ENCODE measurements around the gene TMED8.

The TMED8 gene

GRCh38 chr14:77313371-77313770, 63.5 kb downstream of the TMED8 start:
- Histone ChIP-seq H3K9me3 (ENCODE audit: control insufficient read depth, insufficient read depth, low read depth, low read length) (no peaks in the 10 kb centered on the region), H3K4me1 (ENCODE audit: control insufficient read depth, insufficient read depth, low read length) (peaks cover 23% of the 10 kb centered on the region), H3K27ac (ENCODE audit: extremely low read depth, low read depth, low read length) (no peak overlapping the region), H3K36me3 (ENCODE audit: control insufficient read depth in 2 of 2, insufficient read depth in 1 of 2, low read length in 2 of 2) (no peaks in the 10 kb centered on the region), H3K4me3 (ENCODE audit: low read depth, low read length) (no peak overlapping the region)
- POLR2A ChIA-PET, result interaction anchor here (0.6 to 1.0 kb wide), 2 partner anchors 10 to 281 kb away, joined by 4 to 7 read pairs; no protein-coding TSS in a partner anchor
- 0 out of 2 replicates have a peak, but pooled peaks have one; percentile 19 for TF ChIP-seq GLIS1 (tag by site-specific recombination; IDR thresholded peaks at IDR 0.05)
- TF ChIP-seq MEIS1 (CRISPR knock-in tag; IDR thresholded peaks at IDR 0.05; ENCODE audit: borderline replicate concordance), result no peak
- CTCF ChIA-PET, result interaction anchor here (1.4 to 6.8 kb wide), 3 partner anchors 11 to 161 kb away, joined by 6 to 293 read pairs (median 6); no protein-coding TSS in a partner anchor

- ChIA-PET CTCF (interaction anchor here (6.8 kb wide), 1 partner anchor 8 kb away, joined by 293 read pairs; no protein-coding TSS in a partner anchor), POLR2A (interaction anchor here (1.4 kb wide), 1 partner anchor 8 kb away, joined by 4 read pairs; no protein-coding TSS in a partner anchor)
- H3K9me3 ChIP-seq (ENCODE audit: control insufficient read depth, insufficient read depth, low read depth, low read length), result no peaks in the 10 kb centered on the region
Observed at GRCh38 chr14:77311217-77311616, 65.7 kb downstream of the TMED8 start.

GRCh38 chr14:77310026-77310425, 66.9 kb downstream of the TMED8 start:
- H3K36me3 ChIP-seq (ENCODE audit: control insufficient read depth in 2 of 2, insufficient read depth in 1 of 2, low read length in 2 of 2), result peaks cover 0 to 10% of the 10 kb centered on the region in 2 experiments; a peak in 1 of 3 replicates
- H3K9me3 ChIP-seq (ENCODE audit: control insufficient read depth, insufficient read depth, low read depth, low read length), result no peaks in the 10 kb centered on the region
- no peak overlapping the region for H3K27ac ChIP-seq (ENCODE audit: extremely low read depth, low read depth, low read length)
- no peak overlapping the region for H3K4me3 ChIP-seq (ENCODE audit: low read depth, low read length)
- TF ChIP-seq ZNF658 (tag by site-specific recombination; IDR thresholded peaks at IDR 0.05) (no peak), ZNF24 (tag by site-specific recombination; IDR thresholded peaks at IDR 0.05) (no peak), ZNF239 (tag by site-specific recombination; IDR thresholded peaks at IDR 0.05) (no peak), ZBTB49 (tag by site-specific recombination; IDR thresholded peaks at IDR 0.05; ENCODE audit: low read depth) (no peak), ZNF211 (tag by site-specific recombination; IDR thresholded peaks at IDR 0.05; ENCODE audit: low read depth) (no peak), PRDM1 (tag by site-specific recombination; IDR thresholded peaks at IDR 0.05) (no peak), ZNF121 (tag by site-specific recombination; IDR thresholded peaks at IDR 0.05) (no peak), ZNF558 (tag by site-specific recombination; IDR thresholded peaks at IDR 0.05) (no peak), ZNF202 (tag by site-specific recombination; IDR thresholded peaks at IDR 0.05; ENCODE audit: borderline replicate concordance) (no peak), ZNF596 (tag by site-specific recombination; IDR thresholded peaks at IDR 0.05) (no peak), ZNF621 (tag by site-specific recombination; IDR thresholded peaks at IDR 0.05) (no peak), ZNF785 (tag by site-specific recombination; IDR thresholded peaks at IDR 0.05) (no peak), ZEB2 (tag by site-specific recombination; IDR thresholded peaks at IDR 0.05) (no peak)
- TF ChIP-seq, protein P1, sequence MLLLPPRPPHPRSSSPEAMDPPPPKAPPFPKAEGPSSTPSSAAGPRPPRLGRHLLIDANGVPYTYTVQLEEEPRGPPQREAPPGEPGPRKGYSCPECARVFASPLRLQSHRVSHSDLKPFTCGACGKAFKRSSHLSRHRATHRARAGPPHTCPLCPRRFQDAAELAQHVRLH (tag by site-specific recombination; IDR thresholded peaks at IDR 0.05), result no peak
- TF ChIP-seq, protein P2, sequence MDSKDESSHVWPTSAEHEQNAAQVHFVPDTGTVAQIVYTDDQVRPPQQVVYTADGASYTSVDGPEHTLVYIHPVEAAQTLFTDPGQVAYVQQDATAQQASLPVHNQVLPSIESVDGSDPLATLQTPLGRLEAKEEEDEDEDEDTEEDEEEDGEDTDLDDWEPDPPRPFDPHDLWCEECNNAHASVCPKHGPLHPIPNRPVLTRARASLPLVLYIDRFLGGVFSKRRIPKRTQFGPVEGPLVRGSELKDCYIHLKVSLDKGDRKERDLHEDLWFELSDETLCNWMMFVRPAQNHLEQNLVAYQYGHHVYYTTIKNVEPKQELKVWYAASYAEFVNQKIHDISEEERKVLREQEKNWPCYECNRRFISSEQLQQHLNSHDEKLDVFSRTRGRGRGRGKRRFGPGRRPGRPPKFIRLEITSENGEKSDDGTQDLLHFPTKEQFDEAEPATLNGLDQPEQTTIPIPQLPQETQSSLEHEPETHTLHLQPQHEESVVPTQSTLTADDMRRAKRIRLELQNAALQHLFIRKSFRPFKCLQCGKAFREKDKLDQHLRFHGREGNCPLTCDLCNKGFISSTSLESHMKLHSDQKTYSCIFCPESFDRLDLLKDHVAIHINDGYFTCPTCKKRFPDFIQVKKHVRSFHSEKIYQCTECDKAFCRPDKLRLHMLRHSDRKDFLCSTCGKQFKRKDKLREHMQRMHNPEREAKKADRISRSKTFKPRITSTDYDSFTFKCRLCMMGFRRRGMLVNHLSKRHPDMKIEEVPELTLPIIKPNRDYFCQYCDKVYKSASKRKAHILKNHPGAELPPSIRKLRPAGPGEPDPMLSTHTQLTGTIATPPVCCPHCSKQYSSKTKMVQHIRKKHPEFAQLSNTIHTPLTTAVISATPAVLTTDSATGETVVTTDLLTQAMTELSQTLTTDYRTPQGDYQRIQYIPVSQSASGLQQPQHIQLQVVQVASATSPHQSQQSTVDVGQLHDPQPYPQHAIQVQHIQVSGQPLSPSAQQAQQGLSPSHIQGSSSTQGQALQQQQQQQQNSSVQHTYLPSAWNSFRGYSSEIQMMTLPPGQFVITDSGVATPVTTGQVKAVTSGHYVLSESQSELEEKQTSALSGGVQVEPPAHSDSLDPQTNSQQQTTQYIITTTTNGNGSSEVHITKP (tag by site-specific recombination; IDR thresholded peaks at IDR 0.05), result no peak
- ChIA-PET CTCF (interaction anchor here (0.6 to 1.3 kb wide), 3 partner anchors 9 to 726 kb away, joined by 3 to 4 read pairs (median 4); no protein-coding TSS in a partner anchor), POLR2A (no interaction called here)
- peaks cover 26% of the 10 kb centered on the region for H3K4me1 ChIP-seq (ENCODE audit: control insufficient read depth, insufficient read depth, low read length)

More at GRCh38 chr14:77311217-77311616, 65.7 kb downstream of the TMED8 start:
- Histone ChIP-seq H3K27ac (ENCODE audit: extremely low read depth, low read depth, low read length) (no peak overlapping the region), H3K4me3 (ENCODE audit: low read depth, low read length) (no peak overlapping the region), H3K4me1 (ENCODE audit: control insufficient read depth, insufficient read depth, low read length) (peaks cover 26% of the 10 kb centered on the region), H3K36me3 (ENCODE audit: control insufficient read depth in 2 of 2, insufficient read depth in 1 of 2, low read length in 2 of 2) (no peaks in the 10 kb centered on the region)
- TF ChIP-seq KLF1 (tag by site-specific recombination; IDR thresholded peaks at IDR 0.05), result peak; percentile 54; the same call in 1 of the 2 replicates
- TF ChIP-seq, protein P2 (tag by site-specific recombination; IDR thresholded peaks at IDR 0.05), result peak; percentile 74
- TF ChIP-seq ZNF335 (tag by site-specific recombination; conservative IDR thresholded peaks at IDR 0.05), result no peak
